Measurements from ENCODE around the gene TOP3A.

DNA sequence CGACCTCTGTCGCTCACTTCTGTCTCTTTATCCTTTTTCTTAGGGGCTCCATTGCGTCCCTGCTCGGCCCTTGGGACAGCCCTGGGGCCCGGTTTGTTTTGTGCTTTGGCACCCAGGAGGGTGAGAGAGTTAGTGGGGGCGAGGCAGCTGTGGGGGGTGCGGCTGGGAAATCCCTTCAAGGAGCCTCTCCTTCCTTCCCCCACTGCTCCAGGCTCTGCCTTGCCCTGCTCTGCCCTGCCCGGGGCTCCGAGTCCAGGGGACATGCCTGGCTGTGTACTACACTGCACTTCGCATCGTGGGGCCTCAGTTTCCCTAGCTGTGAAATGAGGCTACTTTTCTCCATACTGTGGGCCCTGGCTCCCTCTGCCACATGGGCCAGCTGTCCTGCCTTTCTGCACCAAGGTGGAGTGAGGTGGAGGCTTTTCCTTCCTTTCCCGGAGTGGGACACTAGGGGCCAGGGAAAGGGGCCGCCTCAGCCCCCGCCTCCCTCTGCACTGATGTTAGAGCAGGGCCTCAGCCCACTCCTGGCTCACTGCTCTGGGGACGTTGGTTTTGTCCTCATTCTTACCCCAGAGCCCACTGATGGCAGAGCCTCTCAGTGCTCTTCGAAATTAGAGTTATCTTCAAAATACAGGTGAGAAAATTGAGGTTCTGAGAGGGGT lies 88.4 kb downstream of the TOP3A start:
- TF ChIP-seq, protein P1, sequence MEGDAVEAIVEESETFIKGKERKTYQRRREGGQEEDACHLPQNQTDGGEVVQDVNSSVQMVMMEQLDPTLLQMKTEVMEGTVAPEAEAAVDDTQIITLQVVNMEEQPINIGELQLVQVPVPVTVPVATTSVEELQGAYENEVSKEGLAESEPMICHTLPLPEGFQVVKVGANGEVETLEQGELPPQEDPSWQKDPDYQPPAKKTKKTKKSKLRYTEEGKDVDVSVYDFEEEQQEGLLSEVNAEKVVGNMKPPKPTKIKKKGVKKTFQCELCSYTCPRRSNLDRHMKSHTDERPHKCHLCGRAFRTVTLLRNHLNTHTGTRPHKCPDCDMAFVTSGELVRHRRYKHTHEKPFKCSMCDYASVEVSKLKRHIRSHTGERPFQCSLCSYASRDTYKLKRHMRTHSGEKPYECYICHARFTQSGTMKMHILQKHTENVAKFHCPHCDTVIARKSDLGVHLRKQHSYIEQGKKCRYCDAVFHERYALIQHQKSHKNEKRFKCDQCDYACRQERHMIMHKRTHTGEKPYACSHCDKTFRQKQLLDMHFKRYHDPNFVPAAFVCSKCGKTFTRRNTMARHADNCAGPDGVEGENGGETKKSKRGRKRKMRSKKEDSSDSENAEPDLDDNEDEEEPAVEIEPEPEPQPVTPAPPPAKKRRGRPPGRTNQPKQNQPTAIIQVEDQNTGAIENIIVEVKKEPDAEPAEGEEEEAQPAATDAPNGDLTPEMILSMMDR (IDR thresholded peaks at IDR 0.05): no peak
- TF ChIP-seq EZH2 (IDR thresholded peaks at IDR 0.05; ENCODE audit: borderline replicate concordance, insufficient read depth, low read depth, low read length, poor library complexity, severe bottlenecking): no peak
